Hepatocyte (in vitro differentiated cells): ENCODE measurements around the gene INO80C.

ENCODE experiments used
- CTCF ChIP-seq: fragments of 200-600 bp; sonication (generic); IDR thresholded peaks from 2 replicates; pipeline ENCODE4 v1.5.1; 2016; ENCODE audit warnings: antibody characterized with exemption, mild to moderate bottlenecking; ENCODE audit not compliant: poor library complexity
- EZH2 ChIP-seq: fragments of 200-600 bp; sonication (generic); IDR thresholded peaks from 2 replicates; pipeline ENCODE4 v1.6.1; 2016; ENCODE audit warnings: antibody characterized with exemption, mild to moderate bottlenecking, borderline replicate concordance

- TF ChIP-seq CTCF, result no peak
- TF ChIP-seq EZH2, result no peak
Measured at GRCh38 chr18:35514752-35515459, 17.1 kb upstream of the INO80C start.
